Brain microvascular endothelial cell (primary cell): Measurements from ENCODE around the gene HOXC4.

Source experiments
- DNase-seq: peaks from one replicate; pipeline ENCODE4 v3.0.0-alpha.2; 2020
- H3K27ac ChIP-seq: fragments of 250-450 bp; sonication (Bioruptor Pico); 2 replicates; pipeline ENCODE4 v1.5.1; 2020; ENCODE audit warnings: mild to moderate bottlenecking, moderate library complexity
- H3K27me3 ChIP-seq: fragments of 250-450 bp; sonication (Bioruptor Pico); replicated peaks from 2 replicates; pipeline ENCODE4 v1.5.1; 2020; ENCODE audit warnings: mild to moderate bottlenecking
- H3K36me3 ChIP-seq: fragments of 250-450 bp; sonication (Bioruptor Pico); replicated peaks from 2 replicates; pipeline ENCODE4 v1.5.1; 2020; ENCODE audit warnings: mild to moderate bottlenecking
- H3K4me3 ChIP-seq: 2 replicates; pipeline ENCODE4 v1.5.1; 2011; ENCODE audit warnings: low read depth, mild to moderate bottlenecking, control low read depth, low read length, moderate library complexity
- in situ Hi-C: cut with HindIII; loops from 2 replicates; pipeline ENCODE4 v1.10.0; 2017; ENCODE audit warnings: low sequenced_read_pairs, low pct_ligation_motif_present
- TF ChIP-seq, protein P1 (sequence below): IDR thresholded peaks from 2 replicates; pipeline ENCODE4 v1.5.1; 2011; ENCODE audit warnings: low read depth, mild to moderate bottlenecking, moderate library complexity, low read length, control low read depth, inconsistent platforms; ENCODE audit errors: missing control alignments

The HOXC4 gene

DNA sequence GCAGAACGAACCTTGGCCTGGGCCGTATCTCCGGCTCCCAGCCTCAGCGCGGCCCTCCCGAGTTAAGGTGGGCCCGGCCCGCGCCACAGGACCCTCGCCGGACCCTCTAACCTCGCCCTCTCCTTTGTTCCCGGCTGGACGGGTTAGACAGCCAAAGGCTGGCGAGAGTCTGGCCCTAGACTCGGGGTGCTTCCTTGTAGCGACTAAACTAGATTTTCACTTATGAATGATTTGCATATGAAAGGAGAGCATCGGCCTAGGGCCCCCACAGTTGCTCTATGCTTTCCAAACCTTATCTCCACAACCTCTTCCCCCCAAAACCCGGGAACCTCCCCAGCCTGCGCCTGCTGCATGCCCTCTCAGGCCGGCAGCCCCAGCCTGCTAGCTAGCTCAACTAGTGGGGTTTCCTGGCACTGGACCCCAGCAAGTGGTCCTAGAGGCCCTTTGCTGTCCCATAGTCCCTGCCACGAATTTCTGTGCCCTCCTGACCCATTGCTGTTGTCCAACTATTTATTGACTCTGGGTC, 18.8 kb upstream of the HOXC4 start:
- no peak overlapping the region for H3K4me3 ChIP-seq
- H3K27ac ChIP-seq = no peak overlapping the region
- H3K36me3 ChIP-seq = no peaks in the 10 kb centered on the region
- in situ Hi-C loops = no loop called here
- H3K27me3 ChIP-seq = peaks cover 92% of the 10 kb centered on the region
- TF ChIP-seq, protein P1, sequence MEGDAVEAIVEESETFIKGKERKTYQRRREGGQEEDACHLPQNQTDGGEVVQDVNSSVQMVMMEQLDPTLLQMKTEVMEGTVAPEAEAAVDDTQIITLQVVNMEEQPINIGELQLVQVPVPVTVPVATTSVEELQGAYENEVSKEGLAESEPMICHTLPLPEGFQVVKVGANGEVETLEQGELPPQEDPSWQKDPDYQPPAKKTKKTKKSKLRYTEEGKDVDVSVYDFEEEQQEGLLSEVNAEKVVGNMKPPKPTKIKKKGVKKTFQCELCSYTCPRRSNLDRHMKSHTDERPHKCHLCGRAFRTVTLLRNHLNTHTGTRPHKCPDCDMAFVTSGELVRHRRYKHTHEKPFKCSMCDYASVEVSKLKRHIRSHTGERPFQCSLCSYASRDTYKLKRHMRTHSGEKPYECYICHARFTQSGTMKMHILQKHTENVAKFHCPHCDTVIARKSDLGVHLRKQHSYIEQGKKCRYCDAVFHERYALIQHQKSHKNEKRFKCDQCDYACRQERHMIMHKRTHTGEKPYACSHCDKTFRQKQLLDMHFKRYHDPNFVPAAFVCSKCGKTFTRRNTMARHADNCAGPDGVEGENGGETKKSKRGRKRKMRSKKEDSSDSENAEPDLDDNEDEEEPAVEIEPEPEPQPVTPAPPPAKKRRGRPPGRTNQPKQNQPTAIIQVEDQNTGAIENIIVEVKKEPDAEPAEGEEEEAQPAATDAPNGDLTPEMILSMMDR = no peak
- DNase-seq = no peak

DNA sequence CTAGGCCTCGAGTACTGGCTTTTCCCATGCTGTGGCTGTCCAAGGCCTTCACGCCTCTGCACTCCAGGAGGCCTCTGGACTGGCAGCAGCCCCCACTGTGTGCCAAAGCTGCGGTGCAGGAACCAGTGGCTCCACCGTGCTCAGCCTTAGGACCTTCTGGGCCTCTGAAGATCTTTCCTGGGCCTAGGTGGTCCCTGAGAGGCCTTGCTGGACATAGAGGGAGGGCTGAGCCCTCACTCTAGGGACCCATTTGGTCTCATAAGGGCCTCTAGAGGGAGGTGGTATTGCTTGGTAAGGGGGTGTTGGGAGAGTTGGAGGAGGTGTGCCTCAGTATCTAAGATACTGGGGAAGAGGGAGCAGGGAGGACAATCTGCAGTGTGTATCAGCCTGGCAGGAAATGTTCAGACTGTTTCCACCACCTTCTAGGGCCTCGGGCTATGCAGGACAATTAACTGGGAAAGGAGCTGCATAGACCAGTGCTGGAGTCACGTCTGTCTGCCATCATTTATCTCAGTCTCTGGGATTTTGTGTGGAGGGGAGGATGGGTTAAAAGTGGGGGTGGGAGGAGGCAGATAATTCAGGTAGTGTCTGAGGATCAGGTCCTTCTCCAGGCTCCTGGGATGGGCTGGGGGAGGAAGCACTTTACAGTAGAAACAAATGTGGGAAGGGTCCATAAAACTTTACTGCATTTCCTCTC, 17.9 kb upstream of the HOXC4 start:
- in situ Hi-C loops = no loop called here
- H3K27me3 ChIP-seq = peaks cover 92% of the 10 kb centered on the region
- no peak for DNase-seq
- no peak overlapping the region for H3K4me3 ChIP-seq
- no peaks in the 10 kb centered on the region for H3K36me3 ChIP-seq
- TF ChIP-seq, protein P1 = no peak
- H3K27ac ChIP-seq = no peak overlapping the region

DNA sequence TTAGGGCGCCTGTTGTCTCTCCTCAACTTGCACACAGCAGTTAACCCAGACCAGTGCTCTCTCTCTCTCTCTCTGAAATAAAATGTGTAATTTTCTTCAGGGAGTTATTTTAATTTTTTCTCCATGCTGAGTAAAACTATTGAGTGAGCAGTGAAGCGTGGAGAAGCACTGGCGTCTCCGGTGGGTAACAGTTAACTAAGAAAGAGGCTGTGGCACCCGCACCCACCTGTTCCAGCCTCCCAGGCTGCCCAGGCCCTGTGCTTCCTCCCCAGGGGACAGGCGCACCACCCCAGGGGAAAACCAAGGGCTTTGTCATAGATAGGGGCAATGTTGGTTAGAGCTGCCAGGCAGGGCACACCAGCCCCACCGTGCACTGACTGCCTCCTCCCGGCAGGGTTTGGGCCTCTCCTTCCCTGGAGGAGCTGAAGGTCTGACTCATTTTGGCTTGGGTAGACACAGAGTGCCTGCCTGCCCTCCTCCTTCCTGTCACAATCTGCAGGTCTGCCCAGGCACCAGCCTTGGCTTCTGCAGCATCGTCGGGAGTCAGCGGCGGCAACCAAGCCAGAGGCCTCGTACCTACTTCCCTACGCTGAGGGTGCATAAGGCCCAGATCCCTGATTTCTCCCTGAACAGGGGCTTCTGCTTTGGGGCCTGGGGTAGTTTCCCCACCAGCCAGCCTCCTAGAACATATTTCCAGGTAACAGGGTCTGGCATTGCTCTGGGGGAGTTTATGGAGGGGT, 16.8 kb upstream of the HOXC4 start:
- no peak overlapping the region for H3K27ac ChIP-seq
- DNase-seq = no peak
- no peak overlapping the region for H3K4me3 ChIP-seq
- H3K27me3 ChIP-seq = peaks cover 82% of the 10 kb centered on the region
- H3K36me3 ChIP-seq = no peaks in the 10 kb centered on the region
- TF ChIP-seq, protein P1 = no peak
- in situ Hi-C loops = no loop called here

DNA sequence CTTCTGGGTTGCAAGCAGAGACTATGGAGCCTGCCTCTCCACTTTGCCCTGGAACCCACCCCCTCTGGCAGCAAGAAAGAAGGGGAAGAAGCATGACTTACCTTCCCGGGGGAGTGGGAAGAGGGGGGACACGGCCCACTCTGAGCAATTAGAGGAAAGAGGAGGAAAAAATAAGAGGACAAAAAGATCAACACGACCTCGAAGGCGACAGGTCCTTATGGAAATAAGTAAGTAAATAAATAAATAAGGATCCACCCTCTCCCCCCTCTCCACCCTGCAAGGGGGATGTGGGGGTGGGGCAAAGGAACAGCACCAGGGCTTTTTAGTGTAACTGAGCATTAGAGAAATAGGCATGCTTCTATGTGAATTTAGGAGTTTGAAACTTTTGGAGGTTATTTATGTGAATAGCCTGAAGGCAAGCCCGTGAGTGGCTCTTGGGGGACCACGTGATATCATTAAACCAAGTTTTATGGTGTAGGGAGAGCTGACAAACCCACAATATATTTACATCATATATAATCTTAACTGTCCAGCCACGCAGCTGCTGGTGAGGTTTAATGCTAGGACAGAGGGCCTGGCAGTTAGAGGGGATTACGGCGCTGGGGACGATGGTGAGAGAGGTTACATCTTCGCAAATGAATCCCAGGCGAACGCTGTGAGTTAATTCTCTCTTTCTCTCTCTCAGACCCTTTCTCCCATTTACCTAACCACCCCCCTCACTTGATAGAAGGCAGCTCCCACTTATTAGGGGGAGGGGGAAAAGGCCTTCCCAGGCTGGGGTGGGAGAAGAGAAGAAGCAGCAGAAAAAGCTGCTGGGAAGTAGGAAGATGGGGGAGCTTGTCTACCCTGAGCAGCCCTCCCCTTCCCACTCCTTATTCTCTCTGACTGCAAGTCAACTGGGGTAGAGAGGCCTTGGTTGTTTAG, 16.0 kb upstream of the HOXC4 start:
- DNase-seq = no peak
- in situ Hi-C loops = no loop called here
- TF ChIP-seq, protein P1 = no peak
- no peak overlapping the region for H3K27ac ChIP-seq
- peaks cover 81% of the 10 kb centered on the region for H3K27me3 ChIP-seq
- no peaks in the 10 kb centered on the region for H3K36me3 ChIP-seq
- H3K4me3 ChIP-seq = no peak overlapping the region

DNA sequence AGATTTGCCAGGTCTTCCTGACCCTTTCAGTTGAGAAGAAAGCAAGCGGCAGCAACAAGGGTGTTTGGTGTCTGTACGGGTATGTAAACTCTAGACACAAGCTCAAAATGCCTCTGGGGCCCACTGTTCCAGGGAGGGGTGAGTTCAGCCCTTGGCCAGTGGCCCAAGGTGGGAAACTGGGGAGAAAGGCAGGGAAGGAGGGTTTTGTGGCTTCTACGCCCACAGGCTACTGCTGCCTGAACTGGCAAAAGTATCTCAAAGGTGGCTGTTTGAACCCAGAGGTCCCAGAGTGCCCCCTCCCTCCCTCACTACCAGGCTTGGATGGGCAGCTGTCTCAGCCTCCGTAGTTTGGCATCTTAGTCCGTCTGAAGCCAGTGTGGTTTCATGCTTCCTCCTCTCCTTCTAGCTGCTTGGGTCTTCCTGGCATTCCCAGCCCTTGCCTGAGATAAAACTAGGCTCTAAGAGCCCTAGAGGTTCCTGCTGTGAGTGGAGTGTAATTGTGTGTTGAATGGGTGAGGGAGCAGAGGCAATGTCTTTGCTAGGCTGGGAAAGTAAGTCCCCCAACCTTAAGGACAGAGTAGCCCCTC, 15.3 kb upstream of the HOXC4 start:
- DNase-seq = no peak
- in situ Hi-C loops = no loop called here
- no peak overlapping the region for H3K4me3 ChIP-seq
- no peaks in the 10 kb centered on the region for H3K36me3 ChIP-seq
- peaks cover 80% of the 10 kb centered on the region for H3K27me3 ChIP-seq
- TF ChIP-seq, protein P1 = no peak
- no peak overlapping the region for H3K27ac ChIP-seq
